HCT116 (cell line): ENCODE measurements around the gene FAR2.
"Not testable (repeated sequence)": the region's sequence is repeated elsewhere in the genome, so short reads cannot be mapped to it uniquely, and the experiment has no call there.

Experiments
- CTCF ChIP-seq, 3 experiments: fragments of 200-600 bp in 1 of 3; sonication (generic) in 1 of 3; IDR thresholded peaks in 2 of 3; conservative IDR thresholded peaks in 1 of 3; 2 replicates each; pipeline ENCODE4 v1.5.1; 2012 to 2017; ENCODE audit warnings: low read depth in 2 of 3, low read length in 2 of 3, antibody characterized with exemption in 1 of 3, borderline replicate concordance in 1 of 3, control low read depth in 1 of 3, mild to moderate bottlenecking in 1 of 3, mixed read lengths in 1 of 3, mixed run types in 1 of 3, moderate library complexity in 1 of 3; ENCODE audit not compliant: insufficient read depth in 1 of 3
- EZH2 ChIP-seq: fragments of 200-600 bp; sonication (generic); IDR thresholded peaks from 2 replicates; pipeline ENCODE4 v1.6.1; 2017; ENCODE audit warnings: antibody characterized with exemption, mixed run types
- MAX ChIP-seq: IDR thresholded peaks from 2 replicates; pipeline ENCODE4 v1.6.1; 2012
- POLR2A ChIP-seq: IDR thresholded peaks from 2 replicates; pipeline ENCODE4 v1.7.0; 2011; ENCODE audit warnings: borderline replicate concordance; ENCODE audit not compliant: insufficient read depth, insufficient read length; ENCODE audit errors: extremely low read depth
- POLR2AphosphoS5 ChIP-seq: IDR thresholded peaks from 2 replicates; pipeline ENCODE4 v1.6.1; 2011; ENCODE audit warnings: mild to moderate bottlenecking, low read depth, low read length, moderate library complexity
- REST ChIP-seq: IDR thresholded peaks from 2 replicates; pipeline ENCODE4 v1.6.1; 2012; ENCODE audit warnings: low read depth
- SIN3A ChIP-seq: IDR thresholded peaks from 2 replicates; pipeline ENCODE4 v1.6.1; 2012; ENCODE audit warnings: low read depth
- ZFX ChIP-seq: fragments of 450-650 bp; IDR thresholded peaks from 2 replicates; pipeline ENCODE4 v1.6.1; 2017

GRCh38 chr12:29385194-29385593 lies 236.1 kb downstream of the FAR2 start:
- TF ChIP-seq REST; CTCF (IDR thresholded peaks at IDR 0.05 in 2 of 3, conservative IDR thresholded peaks at IDR 0.05 in 1 of 3; ENCODE audit: borderline replicate concordance in 1 of 3, insufficient read depth in 1 of 3, low read depth in 2 of 3, low read length in 2 of 3); POLR2A; POLR2AphosphoS5; EZH2; MAX; ZFX; SIN3A: not testable (repeated sequence)
